ENCODE measurements around the gene CNTNAP3. TPM values are rescaled to one million over a fixed set of nuclear protein-coding genes. Genes with fewer than 3 reads are reported as not detected.
"Not testable (repeated sequence)": the region's sequence is repeated elsewhere in the genome, so short reads cannot be mapped to it uniquely, and the experiment has no call there.

The CNTNAP3 gene
- total and polyA plus RNA-seq, 2 of the 13 experiments (the other 11 are each of a cell fraction or from before 2014, with no cell fraction given): 0.84 to 4.8 TPM

- H3K4me2 ChIP-seq (ENCODE audit: low read depth, low read length); CTCF ChIA-PET (ENCODE audit: low intra/inter-chr PET ratio, low total read pairs); H2AFZ ChIP-seq (ENCODE audit: low read length); POLR2A ChIA-PET; H3K79me2 ChIP-seq (ENCODE audit: insufficient read depth, low read length); H3K4me1 ChIP-seq (ENCODE audit: insufficient read depth, low read length); H4K20me1 ChIP-seq (ENCODE audit: insufficient read depth, low read length); H3K27ac ChIP-seq (ENCODE audit: extremely low read length, insufficient read depth, low read length); BruUV-seq (replicated peaks); in situ Hi-C loops (cut with HindIII; ENCODE audit: extremely low pct_ligation_motif_present, low pct_unique_long_range_greater_than_20kb); ATAC-seq; FAIRE-seq; H3K9ac ChIP-seq (ENCODE audit: insufficient read depth, low read depth, low read length); H3K9me3 ChIP-seq (ENCODE audit: low read length); H3K27me3 ChIP-seq (ENCODE audit: control insufficient read depth in 1 of 2, insufficient read depth in 2 of 2, low read length in 2 of 2); intact Hi-C loops (cut with micrococcal nuclease; ENCODE audit: unreplicated experiment); DNase-seq (ENCODE audit: low spot score); H3K36me3 ChIP-seq (replicated peaks in 1 of 2; ENCODE audit: control insufficient read depth in 1 of 2, insufficient read depth in 2 of 2, low read length in 2 of 2); H3K4me3 ChIP-seq (replicated peaks in 1 of 3; ENCODE audit: insufficient read depth in 1 of 3, low read depth in 2 of 3, low read length in 3 of 3): not testable (repeated sequence)
- WGBS (ENCODE audit: low lambda C conversion rate): no CpG with 5 or more reads among the region's 4 CpGs
These were observed 82.1 kb downstream of the CNTNAP3 start for GRCh38 chr9:39205842-39206241.

GRCh38 chr9:39200412-39200811, 87.6 kb downstream of the CNTNAP3 start:
- intact Hi-C loops (cut with micrococcal nuclease; ENCODE audit: unreplicated experiment): not testable (repeated sequence)

DNA sequence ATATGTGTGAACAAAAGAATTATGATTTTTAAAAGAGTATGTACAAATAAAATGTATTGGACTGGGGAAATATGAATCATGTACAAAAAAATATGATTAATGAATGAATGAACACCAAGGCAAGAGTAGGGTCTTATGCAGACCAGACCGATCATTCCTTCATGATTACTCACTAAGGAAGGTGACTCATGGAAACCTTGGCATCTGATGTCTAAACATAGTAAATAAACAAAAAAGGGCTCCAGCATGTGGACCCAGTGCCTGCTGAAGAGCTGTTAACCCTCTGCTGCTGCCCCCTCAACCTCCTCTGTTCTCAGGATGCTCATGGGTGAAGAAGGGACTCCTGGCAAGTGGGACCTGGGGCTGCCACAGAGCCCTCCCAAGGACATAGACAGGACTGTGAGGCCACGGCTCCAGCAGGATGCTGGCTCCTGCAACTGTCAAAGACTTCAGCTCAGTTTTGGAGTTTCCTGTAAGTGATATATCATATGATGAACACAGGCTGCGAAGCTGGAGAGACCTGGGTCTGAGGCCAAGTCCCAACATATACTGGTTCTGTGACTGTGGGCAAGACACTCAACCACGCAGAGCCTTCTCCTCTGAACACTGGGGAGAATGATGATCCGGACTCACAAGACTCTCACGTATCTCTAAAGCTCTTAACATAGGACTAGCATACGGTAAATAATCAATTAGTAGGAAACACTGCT, 89.8 kb downstream of the CNTNAP3 start:
- H3K27me3 ChIP-seq (ENCODE audit: control insufficient read depth in 1 of 2, insufficient read depth in 2 of 2, low read length in 2 of 2); H4K20me1 ChIP-seq (ENCODE audit: insufficient read depth, low read length); H3K9ac ChIP-seq (ENCODE audit: insufficient read depth, low read depth, low read length); H2AFZ ChIP-seq (ENCODE audit: low read length); CTCF ChIA-PET (ENCODE audit: low intra/inter-chr PET ratio, low total read pairs); intact Hi-C loops (cut with micrococcal nuclease; ENCODE audit: unreplicated experiment); H3K4me1 ChIP-seq (ENCODE audit: insufficient read depth, low read length); ATAC-seq; FAIRE-seq; DNase-seq (ENCODE audit: low spot score); H3K36me3 ChIP-seq (replicated peaks in 1 of 2; ENCODE audit: control insufficient read depth in 1 of 2, insufficient read depth in 2 of 2, low read length in 2 of 2); H3K79me2 ChIP-seq (ENCODE audit: insufficient read depth, low read length); H3K27ac ChIP-seq (ENCODE audit: extremely low read length, insufficient read depth, low read length); H3K9me3 ChIP-seq (ENCODE audit: low read length); in situ Hi-C loops (cut with HindIII; ENCODE audit: extremely low pct_ligation_motif_present, low pct_unique_long_range_greater_than_20kb); H3K4me2 ChIP-seq (ENCODE audit: low read depth, low read length); POLR2A ChIA-PET; H3K4me3 ChIP-seq (replicated peaks in 1 of 3; ENCODE audit: insufficient read depth in 1 of 3, low read depth in 2 of 3, low read length in 3 of 3); BruUV-seq (replicated peaks): not testable (repeated sequence)
- WGBS (ENCODE audit: low lambda C conversion rate): no CpG with 5 or more reads among the region's 7 CpGs

More at GRCh38 chr9:39200412-39200811, 87.6 kb downstream of the CNTNAP3 start:
- FAIRE-seq; H3K36me3 ChIP-seq (replicated peaks in 1 of 2; ENCODE audit: control insufficient read depth in 1 of 2, insufficient read depth in 2 of 2, low read length in 2 of 2); H3K9me3 ChIP-seq (ENCODE audit: low read length); H3K4me3 ChIP-seq (replicated peaks in 1 of 3; ENCODE audit: insufficient read depth in 1 of 3, low read depth in 2 of 3, low read length in 3 of 3); H3K4me2 ChIP-seq (ENCODE audit: low read depth, low read length); H3K9ac ChIP-seq (ENCODE audit: insufficient read depth, low read depth, low read length); H3K79me2 ChIP-seq (ENCODE audit: insufficient read depth, low read length); H2AFZ ChIP-seq (ENCODE audit: low read length); H3K27ac ChIP-seq (ENCODE audit: extremely low read length, insufficient read depth, low read length); BruUV-seq (replicated peaks); DNase-seq (ENCODE audit: low spot score); in situ Hi-C loops (cut with HindIII; ENCODE audit: extremely low pct_ligation_motif_present, low pct_unique_long_range_greater_than_20kb); CTCF ChIA-PET (ENCODE audit: low intra/inter-chr PET ratio, low total read pairs); H3K27me3 ChIP-seq (ENCODE audit: control insufficient read depth in 1 of 2, insufficient read depth in 2 of 2, low read length in 2 of 2); H3K4me1 ChIP-seq (ENCODE audit: insufficient read depth, low read length); ATAC-seq; POLR2A ChIA-PET; H4K20me1 ChIP-seq (ENCODE audit: insufficient read depth, low read length): not testable (repeated sequence)

GRCh38 chr9:39171370-39171769, 116.6 kb downstream of the CNTNAP3 start:
- H4K20me1 ChIP-seq (ENCODE audit: insufficient read depth, low read length); in situ Hi-C loops (cut with HindIII; ENCODE audit: extremely low pct_ligation_motif_present, low pct_unique_long_range_greater_than_20kb); H3K36me3 ChIP-seq (replicated peaks in 1 of 2; ENCODE audit: control insufficient read depth in 1 of 2, insufficient read depth in 2 of 2, low read length in 2 of 2); FAIRE-seq; H3K9me3 ChIP-seq (ENCODE audit: low read length); H3K4me2 ChIP-seq (ENCODE audit: low read depth, low read length); H3K4me3 ChIP-seq (replicated peaks in 1 of 3; ENCODE audit: insufficient read depth in 1 of 3, low read depth in 2 of 3, low read length in 3 of 3); ATAC-seq; CTCF ChIA-PET (ENCODE audit: low intra/inter-chr PET ratio, low total read pairs); H3K9ac ChIP-seq (ENCODE audit: insufficient read depth, low read depth, low read length); H3K27me3 ChIP-seq (ENCODE audit: control insufficient read depth in 1 of 2, insufficient read depth in 2 of 2, low read length in 2 of 2); H3K27ac ChIP-seq (ENCODE audit: extremely low read length, insufficient read depth, low read length); intact Hi-C loops (cut with micrococcal nuclease; ENCODE audit: unreplicated experiment); POLR2A ChIA-PET; H3K4me1 ChIP-seq (ENCODE audit: insufficient read depth, low read length); H3K79me2 ChIP-seq (ENCODE audit: insufficient read depth, low read length); BruUV-seq (replicated peaks); DNase-seq (ENCODE audit: low spot score); H2AFZ ChIP-seq (ENCODE audit: low read length): not testable (repeated sequence)
- WGBS (ENCODE audit: low lambda C conversion rate): no CpG with 5 or more reads among the region's 10 CpGs
